ENCODE measurements around the gene CRKL.
"Not testable (repeated sequence)": the region's sequence is repeated elsewhere in the genome, so short reads cannot be mapped to it uniquely, and the experiment has no call there.

Gene CRKL

GRCh38 chr22:20937031-20937793 is 20.0 kb downstream of the CRKL start:
- DNase-seq: no peak

GRCh38 chr22:20937794-20938671 is 20.8 kb downstream of the CRKL start:
- DNase-seq: no peak

- not testable (repeated sequence) for DNase-seq
Observed at GRCh38 chr22:20939457-20940185, 22.4 kb downstream of the CRKL start.

GRCh38 chr22:20940186-20940651 is 23.0 kb downstream of the CRKL start:
- no peak for DNase-seq

- no peak for DNase-seq
Observed at GRCh38 chr22:20940904-20941385, 23.7 kb downstream of the CRKL start.

GRCh38 chr22:20942203-20942902 is 25.1 kb downstream of the CRKL start:
- not testable (repeated sequence) for DNase-seq

- no peak for DNase-seq
Observed at GRCh38 chr22:20943104-20943933, 26.1 kb downstream of the CRKL start.

- no peak for DNase-seq
Observed at GRCh38 chr22:20944042-20944441, 26.8 kb downstream of the CRKL start.

GRCh38 chr22:20945578-20945934 is 28.3 kb downstream of the CRKL start:
- no peak for DNase-seq

- no peak for DNase-seq
Observed at GRCh38 chr22:20946080-20946986, 29.1 kb downstream of the CRKL start.

- DNase-seq: no peak
Observed at GRCh38 chr22:20946991-20947390, 29.8 kb downstream of the CRKL start.

GRCh38 chr22:20948450-20948849 is 31.2 kb downstream of the CRKL start:
- DNase-seq: no peak

- no peak for DNase-seq
Observed at GRCh38 chr22:20948989-20949388, 31.8 kb downstream of the CRKL start.

- DNase-seq: no peak
Observed at GRCh38 chr22:20949698-20950183, 32.5 kb downstream of the CRKL start.

GRCh38 chr22:20951151-20951931 is 34.1 kb downstream of the CRKL start:
- no peak for DNase-seq

- DNase-seq: no peak
Observed at GRCh38 chr22:20951932-20952380, 34.7 kb downstream of the CRKL start.

GRCh38 chr22:20952544-20953341 is 35.5 kb downstream of the CRKL start:
- DNase-seq: no peak

- no peak for DNase-seq
Observed at GRCh38 chr22:20953342-20953608, 36.1 kb downstream of the CRKL start.

All from CD4-positive, alpha-beta T cell treated with Interleukin-12 subunit alpha and Interleukin-12 subunit beta, for 1 hour (primary cell).